NCI-H1048 (cell line): ENCODE measurements around the gene MTCH1.
"Not testable (repeated sequence)": the region's sequence is repeated elsewhere in the genome, so short reads cannot be mapped to it uniquely, and the experiment has no call there.

Experiments
- DNase-seq: peaks from one replicate; lab custom pipeline; 2025; lab: John Stamatoyannopoulos, UW

The MTCH1 gene

DNA sequence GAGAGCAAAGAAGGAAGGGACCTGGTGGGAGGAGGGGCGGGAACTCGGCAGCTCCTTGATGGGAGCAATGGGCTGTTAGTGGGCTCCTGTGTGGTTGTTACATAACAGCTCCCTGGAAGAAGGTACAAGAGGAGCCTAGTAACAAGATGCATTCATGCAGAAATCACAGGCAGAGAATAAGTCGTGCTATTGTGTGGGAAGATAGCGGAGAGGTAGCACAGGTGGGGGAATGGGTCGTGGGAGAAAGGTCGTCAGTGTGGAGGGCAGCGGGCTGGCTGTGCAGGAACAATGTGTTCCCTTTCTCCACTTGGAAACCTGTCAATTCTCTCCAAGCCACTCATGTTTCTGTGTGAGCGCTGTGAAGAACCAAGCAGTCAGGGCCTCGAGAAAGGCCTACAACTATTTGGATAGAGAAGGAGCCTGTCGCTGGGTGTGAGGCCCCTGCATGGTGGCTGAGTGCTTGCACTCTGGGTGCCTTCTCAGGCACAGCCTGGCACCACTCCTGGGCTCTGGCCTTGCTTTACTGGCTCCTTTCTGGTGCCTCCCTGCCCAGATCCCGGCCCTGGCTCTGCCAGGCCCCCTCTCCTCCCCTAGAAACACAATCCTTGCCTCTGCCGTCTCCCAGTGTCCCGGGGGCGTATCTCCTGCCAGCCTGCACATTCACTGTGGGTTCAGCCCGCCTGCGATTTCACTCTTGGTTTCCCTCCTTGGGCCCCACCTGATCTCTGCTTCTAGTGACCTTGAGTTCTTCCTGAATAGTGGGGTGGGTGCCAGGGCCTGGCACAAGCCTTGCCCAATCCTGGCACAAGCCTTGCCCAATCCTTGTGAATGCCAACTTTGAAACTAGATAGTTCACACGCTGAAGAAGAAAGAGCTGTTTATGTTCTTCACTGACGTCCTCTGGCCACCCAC is 12.1 kb upstream of the MTCH1 start:
- DNase-seq, result no peak

DNA sequence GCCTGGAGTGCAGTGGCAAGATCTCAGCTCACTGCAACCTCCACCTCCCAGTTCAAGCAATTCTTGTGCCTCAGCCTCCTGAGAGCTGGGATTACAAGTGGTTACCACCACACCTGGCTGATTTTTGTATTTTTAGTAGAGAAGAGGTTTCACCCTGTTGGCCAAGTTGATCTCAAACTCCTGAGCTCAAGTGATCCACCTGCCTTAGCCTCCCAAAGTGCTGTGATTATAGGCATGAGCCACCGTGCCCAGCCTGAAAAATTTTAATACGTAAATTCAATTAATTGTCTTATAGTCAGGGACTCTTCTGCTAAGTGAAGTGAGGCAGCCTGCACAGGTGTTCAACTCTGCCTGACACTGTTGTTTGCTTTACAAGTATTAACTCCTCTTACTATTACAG is 4.4 kb upstream of the MTCH1 start:
- not testable (repeated sequence) for DNase-seq

GRCh38 chr6:36989264-36989663 is 3.3 kb upstream of the MTCH1 start:
- no peak for DNase-seq

- DNase-seq, result no peak
Measured at GRCh38 chr6:36986704-36987047, 680 bp upstream of the MTCH1 start.

DNA sequence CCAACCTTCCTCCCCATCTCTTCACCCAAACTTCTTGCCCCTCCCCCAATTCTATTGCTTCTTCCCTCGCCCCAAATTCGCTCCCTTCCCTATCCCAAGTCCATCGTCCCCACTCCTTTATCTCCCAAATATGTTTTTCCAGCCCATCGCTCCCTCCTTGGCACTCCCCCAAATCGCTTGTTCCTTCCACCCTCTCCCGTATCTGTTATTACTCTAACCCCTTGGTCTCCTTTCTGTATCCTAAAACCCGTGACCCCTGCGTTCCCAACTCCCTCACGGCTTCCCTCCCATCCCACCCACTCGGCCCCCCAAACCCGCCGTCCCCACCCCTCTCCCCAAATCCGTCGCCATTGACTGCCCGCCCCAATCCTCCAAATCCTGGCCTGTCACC is 584 bp downstream of the MTCH1 start:
- DNase-seq, result no peak

DNA sequence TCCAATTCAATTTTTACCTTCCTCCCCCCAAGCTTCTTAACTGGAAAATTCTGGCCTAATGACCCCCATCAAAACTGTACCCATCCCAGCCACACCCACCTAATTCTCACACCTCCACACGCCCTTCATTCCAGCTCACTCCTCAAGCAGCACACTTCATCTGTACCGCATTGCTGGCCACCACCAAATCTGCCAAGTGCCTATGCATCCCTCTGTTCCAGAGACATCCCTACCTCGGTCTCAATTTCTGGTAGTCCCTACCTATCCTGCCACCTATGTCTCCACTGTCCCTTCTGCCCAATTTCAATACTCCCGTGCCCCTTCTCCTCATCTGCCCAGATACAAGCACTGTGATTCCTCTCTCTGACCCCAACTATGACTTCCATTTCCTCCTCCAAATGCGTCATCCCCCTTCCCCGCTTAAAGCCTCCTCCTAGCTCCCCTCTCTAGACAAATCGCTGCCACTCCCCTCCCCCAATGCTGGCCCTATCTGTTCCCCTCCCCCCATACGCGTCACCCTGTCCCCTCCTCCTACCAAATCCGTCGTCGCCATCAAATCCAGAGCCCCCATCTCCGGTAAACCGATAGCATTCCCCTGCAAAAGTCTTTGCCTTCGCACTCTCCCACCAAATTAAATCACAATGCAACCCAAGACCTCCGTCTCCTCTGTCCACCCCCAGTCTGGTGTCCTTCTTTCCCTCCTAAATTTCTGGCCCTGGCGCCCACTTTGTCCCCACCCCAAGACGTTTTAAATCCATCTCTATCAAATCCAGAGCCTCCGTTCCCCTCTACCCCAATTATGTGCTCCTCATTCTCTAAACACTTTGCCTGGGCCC is 1.2 kb downstream of the MTCH1 start:
- no peak for DNase-seq

DNA sequence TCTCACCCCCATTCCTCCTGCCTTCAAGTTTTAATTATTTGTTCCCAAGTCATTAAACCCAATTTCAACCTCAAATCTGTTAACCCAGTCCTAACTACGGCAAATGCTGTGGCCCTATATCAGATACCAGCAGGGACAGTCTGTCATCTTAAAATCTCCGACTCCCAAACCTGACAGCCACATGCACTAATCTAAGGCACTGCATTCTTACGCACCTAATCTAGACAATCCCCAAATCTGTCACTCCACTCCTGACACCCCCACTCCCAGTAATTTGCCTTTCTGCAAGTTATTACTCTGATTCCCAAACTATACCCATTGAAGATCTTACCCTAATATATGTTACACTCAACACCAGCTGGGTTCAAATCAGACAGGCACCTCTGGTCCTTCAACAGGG is 2.5 kb downstream of the MTCH1 start:
- no peak for DNase-seq

- DNase-seq, result no peak
Measured at GRCh38 chr6:36980876-36981619, 4.9 kb downstream of the MTCH1 start.

- DNase-seq, result no peak
Measured at GRCh38 chr6:36980129-36980528, 5.9 kb downstream of the MTCH1 start.

DNA sequence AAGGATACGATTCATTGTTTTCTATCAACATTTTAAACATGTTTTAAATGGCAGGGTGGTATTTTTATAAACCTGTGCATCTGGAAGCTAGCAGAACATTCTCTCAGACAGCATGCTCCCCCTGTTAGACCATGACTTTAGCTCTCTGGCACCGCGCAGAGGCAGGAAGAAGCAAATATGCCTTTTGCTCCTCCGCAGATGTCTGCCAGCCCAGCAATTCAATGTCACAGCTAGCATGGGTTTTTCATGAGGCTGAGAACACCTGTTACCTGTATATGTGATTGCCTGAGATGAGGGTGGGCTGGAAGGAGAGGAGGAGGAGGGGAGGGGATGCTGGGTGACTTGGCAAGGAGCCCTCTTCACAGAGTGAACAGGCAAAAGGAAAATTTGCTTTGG is 6.7 kb downstream of the MTCH1 start:
- no peak for DNase-seq

DNA sequence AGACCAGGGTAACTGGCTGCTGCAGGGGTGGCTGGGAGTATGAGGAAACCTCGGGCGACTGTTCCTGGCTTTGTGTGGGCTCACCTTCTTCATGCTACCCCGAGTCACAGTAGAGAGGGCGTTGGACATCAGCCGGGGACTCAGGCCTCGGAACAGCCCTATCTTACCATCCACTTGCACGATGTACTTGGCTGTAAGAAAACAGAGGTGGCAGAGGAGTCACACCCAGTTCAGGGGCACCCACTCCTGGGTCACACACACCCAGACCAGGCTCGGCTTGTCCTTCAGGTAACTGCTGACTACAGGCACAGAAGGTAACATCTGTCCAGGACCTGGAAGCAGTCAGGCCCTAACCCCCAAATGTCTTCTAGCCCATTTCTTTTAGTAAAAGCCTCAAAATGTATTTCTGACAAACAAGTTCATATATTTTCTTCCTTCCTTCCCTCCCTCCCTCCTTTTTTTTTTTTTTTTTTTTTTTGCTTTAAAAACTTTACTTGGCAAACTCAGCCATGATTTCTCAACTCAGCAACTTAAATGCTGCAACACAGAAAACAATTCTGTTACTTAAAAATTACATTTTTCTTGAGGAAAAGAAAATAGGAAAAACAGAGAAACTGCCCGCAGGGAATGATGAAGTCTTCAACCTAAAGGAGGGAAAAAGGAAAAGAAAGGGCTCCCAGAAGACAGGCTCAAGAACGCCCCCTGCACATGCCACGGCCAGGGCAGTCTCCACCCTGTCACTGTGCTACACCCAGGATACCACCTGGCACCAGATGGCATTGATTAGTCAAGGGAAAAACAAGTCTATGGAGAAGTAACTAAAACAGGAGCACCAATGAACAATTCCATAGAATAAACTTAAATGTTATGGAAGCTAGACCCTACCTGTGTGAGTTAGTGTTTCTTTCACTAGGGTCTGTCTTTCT is 7.3 kb downstream of the MTCH1 start:
- DNase-seq, result no peak

- no peak for DNase-seq
Measured at GRCh38 chr6:36977470-36977941, 8.5 kb downstream of the MTCH1 start.

DNA sequence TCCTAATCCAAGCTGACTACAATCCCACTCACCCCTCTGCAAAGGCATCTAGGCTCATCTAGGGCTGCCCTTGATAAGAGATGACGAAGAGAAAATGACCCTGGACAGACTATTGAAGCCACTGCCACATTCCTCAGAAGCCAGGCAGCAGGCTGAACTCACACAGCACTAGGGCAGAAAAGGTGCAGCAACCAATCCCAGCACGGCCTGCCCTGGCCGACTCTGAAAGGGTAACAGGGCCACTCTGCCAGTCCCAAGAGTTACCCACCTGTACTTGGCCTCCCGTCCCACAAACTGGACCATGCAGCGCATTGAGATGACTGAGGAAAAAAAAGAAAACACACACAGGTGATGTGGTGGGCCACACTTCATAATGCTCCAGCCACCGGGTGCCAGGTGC is 9.1 kb downstream of the MTCH1 start:
- DNase-seq, result no peak

DNA sequence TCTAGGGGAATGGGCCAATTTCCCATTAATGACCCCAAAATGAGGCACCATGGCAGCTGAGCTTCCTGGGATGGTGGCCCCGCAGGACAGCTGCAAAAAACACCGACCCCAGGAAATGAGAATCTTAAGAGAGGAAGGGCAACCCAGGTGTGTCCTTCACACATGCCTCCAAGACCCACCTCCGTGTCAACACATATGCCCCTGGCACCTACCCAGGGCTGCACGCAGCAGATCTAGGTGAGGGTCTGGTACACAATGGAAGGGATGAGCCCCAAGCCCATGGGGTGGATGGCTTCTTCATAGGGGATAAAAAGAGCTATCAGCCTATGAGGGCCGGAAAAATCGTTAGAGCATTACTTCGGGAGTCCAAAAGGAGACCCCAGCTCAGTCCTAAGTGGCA is 9.5 kb downstream of the MTCH1 start:
- no peak for DNase-seq

- no peak for DNase-seq
Measured at GRCh38 chr6:36976007-36976264, 10.1 kb downstream of the MTCH1 start.

- no peak for DNase-seq
Measured at GRCh38 chr6:36975231-36976006, 10.6 kb downstream of the MTCH1 start.

GRCh38 chr6:36973647-36974046 is 12.3 kb downstream of the MTCH1 start:
- DNase-seq, result no peak

- DNase-seq, result no peak
Measured at GRCh38 chr6:36973190-36973589, 12.8 kb downstream of the MTCH1 start.

- DNase-seq, result no peak
Measured at GRCh38 chr6:36971921-36972673, 13.9 kb downstream of the MTCH1 start.
